K562 (cell line): ENCODE results near the gene TDG. TPM values are rescaled to one million over a fixed set of nuclear protein-coding genes. Genes with fewer than 3 reads are reported as not detected.

Experiments used
- ATAC-seq: fragments of 200-7000 bp; cut with Tn5 transposase; 3 replicates; pipeline ENCODE4 v1.9.1; 2020; ENCODE audit warnings: moderate library complexity
- BruUV-seq: library from RNA; stranded (reverse); fragments of 400-500 nt; replicated peaks from 2 replicates; lab custom pipeline; 2021; lab: Mats Ljungman, UMichigan
- CTCF ChIA-PET: fragments of 300-600 bp; formaldehyde crosslinking; extraction: SDS; loops from one replicate; lab custom pipeline; 2021; ENCODE audit warnings: low intra/inter-chr PET ratio; lab: Yijun Ruan, JAX
- POLR2A ChIA-PET: fragments of 300-600, 350-650 bp; sonication (Branson Sonifier 250); formaldehyde crosslinking; extraction: SDS; loops from one replicate; lab custom pipeline; 2021; ENCODE audit warnings: antibody characterized with exemption, inconsistent platforms; lab: Yijun Ruan, JAX
- DNase-seq, 4 experiments: peaks; one replicate each; pipeline versions ENCODE4 v3.0.0 to v3.0.0-alpha.2; 2011 to 2018; ENCODE audit warnings: low spot score in 3 of 4, mixed read lengths in 3 of 4; ENCODE audit errors: extremely low read depth in 1 of 4
- FAIRE-seq: peaks from 2 replicates; lab custom pipeline; 2011; peaks lifted over from hg19 to GRCh38; lab: Jason Lieb, UNC
- H2AFZ ChIP-seq: 2 replicates; pipeline ENCODE4 v1.6.0; 2011; ENCODE audit warnings: low read depth, low read length, control low read depth, inconsistent platforms
- H3K27ac ChIP-seq: fragments of 200-600 bp; 3 replicates; pipeline ENCODE4 v1.8.0; 2011; ENCODE audit warnings: low read depth, mild to moderate bottlenecking, control low read depth, inconsistent platforms, low read length, moderate library complexity, mixed read lengths; ENCODE audit errors: extremely low read depth
- H3K27me3 ChIP-seq, 2 experiments: fragments of 300-600 bp in 1 of 2; 2 replicates in 1 of 2; 3 replicates in 1 of 2; pipeline versions ENCODE4 v1.6.0 to v1.8.0; 2011; ENCODE audit warnings: inconsistent platforms in 2 of 2, low read length in 2 of 2, mild to moderate bottlenecking in 1 of 2, mixed read lengths in 1 of 2, moderate library complexity in 1 of 2; ENCODE audit not compliant: control insufficient read depth in 2 of 2, insufficient read depth in 2 of 2
- H3K36me3 ChIP-seq: fragments of 300-600 bp; 3 replicates; pipeline ENCODE4 v1.8.0; 2011; ENCODE audit warnings: mild to moderate bottlenecking, low read length, inconsistent platforms; ENCODE audit not compliant: control insufficient read depth, insufficient read depth
- H3K4me1 ChIP-seq, 2 experiments: fragments of 200-600 bp in 1 of 2; replicated peaks in 1 of 2; 2 replicates in 1 of 2; 3 replicates in 1 of 2; pipeline versions ENCODE4 v1.5.1 to v1.8.0; 2011; ENCODE audit warnings: inconsistent platforms in 2 of 2, low read length in 2 of 2, mild to moderate bottlenecking in 1 of 2, mixed read lengths in 1 of 2, moderate library complexity in 1 of 2; ENCODE audit not compliant: control insufficient read depth in 2 of 2, insufficient read depth in 2 of 2
- H3K4me2 ChIP-seq: 2 replicates; pipeline ENCODE4 v1.6.1; 2011; ENCODE audit warnings: low read length, control low read depth, inconsistent platforms, mixed read lengths; ENCODE audit not compliant: insufficient read depth
- H3K4me3 ChIP-seq: fragments of 200-600 bp; sonication (generic), shearing (Covaris generic); 2 replicates; pipeline ENCODE4 v1.5.1; 2016; ENCODE audit warnings: control low read depth, inconsistent platforms
- H3K79me2 ChIP-seq: fragments of 200-600 bp; 3 replicates; pipeline ENCODE4 v1.8.0; 2011; ENCODE audit warnings: low read length, inconsistent platforms; ENCODE audit not compliant: control insufficient read depth, insufficient read depth
- H3K9ac ChIP-seq, 2 experiments: 2 replicates each; pipeline versions ENCODE4 v1.6.0 to v1.6.1; 2011; ENCODE audit warnings: low read depth in 2 of 2, low read length in 2 of 2, control low read depth in 1 of 2, inconsistent platforms in 1 of 2, mild to moderate bottlenecking in 1 of 2, mixed read lengths in 1 of 2; ENCODE audit not compliant: insufficient read depth in 1 of 2
- H3K9me1 ChIP-seq: one replicate; pipeline ENCODE4 v1.6.0; 2011; ENCODE audit warnings: inconsistent platforms, mild to moderate bottlenecking, low read length, moderate library complexity; ENCODE audit not compliant: control insufficient read depth, insufficient read depth
- H3K9me3 ChIP-seq: replicated peaks from 2 replicates; pipeline ENCODE4 v1.5.1; 2011; ENCODE audit warnings: low read depth, low read length, inconsistent platforms; ENCODE audit not compliant: control insufficient read depth, insufficient read depth
- H4K20me1 ChIP-seq: replicated peaks from 2 replicates; pipeline ENCODE4 v1.6.1; 2011; ENCODE audit warnings: low read length, inconsistent platforms, mixed read lengths; ENCODE audit not compliant: control insufficient read depth, insufficient read depth
- CBFA2T2 ChIP-seq: fragments of 450-650 bp; conservative IDR thresholded peaks from 2 replicates; pipeline ENCODE4 v1.6.1; 2017; ENCODE audit warnings: mild to moderate bottlenecking
- CBFA2T3 ChIP-seq: fragments of 450-650 bp; IDR thresholded peaks from 2 replicates; pipeline ENCODE4 v1.6.1; 2017
- FOXJ3 ChIP-seq: sonication (generic); formaldehyde crosslinking; IDR thresholded peaks from 2 replicates; pipeline ENCODE4 v1.4.0; 2020; ENCODE audit warnings: mild to moderate bottlenecking, missing genetic modification reagents
- GATAD2B ChIP-seq: fragments of 450-650 bp; IDR thresholded peaks from 2 replicates; pipeline ENCODE4 v1.6.1; 2017; ENCODE audit warnings: mild to moderate bottlenecking, borderline replicate concordance
- JUND ChIP-seq, 2 experiments: IDR thresholded peaks; 2 replicates in 1 of 2; 3 replicates in 1 of 2; pipeline ENCODE4 v1.6.1; 2011; ENCODE audit warnings: borderline replicate concordance in 2 of 2, low read depth in 2 of 2, low read length in 2 of 2, improper control_type of control experiment in 1 of 2, missing biosample characterization in 1 of 2, missing genetic modification characterization in 1 of 2, missing genetic modification reagents in 1 of 2
- MNT ChIP-seq, 2 experiments: fragments of 450-650 bp; conservative IDR thresholded peaks; 2 replicates each; pipeline ENCODE4 v1.6.1; 2017; ENCODE audit warnings: mild to moderate bottlenecking in 2 of 2, moderate library complexity in 2 of 2
- NBN ChIP-seq: fragments of 450-650 bp; IDR thresholded peaks from 2 replicates; pipeline ENCODE4 v1.6.1; 2016; ENCODE audit warnings: low read depth, mild to moderate bottlenecking
- SMARCE1 ChIP-seq: fragments of 450-650 bp; IDR thresholded peaks from 2 replicates; pipeline ENCODE4 v1.7.1; 2016; ENCODE audit warnings: mild to moderate bottlenecking
- SNIP1 ChIP-seq: fragments of 450-650 bp; IDR thresholded peaks from 2 replicates; pipeline ENCODE4 v1.7.1; 2017; ENCODE audit warnings: low read depth, mild to moderate bottlenecking
- TAL1 ChIP-seq: fragments of 450-650 bp; IDR thresholded peaks from 2 replicates; pipeline ENCODE4 v1.6.1; 2016; ENCODE audit warnings: mild to moderate bottlenecking
- XRCC4 ChIP-seq: IDR thresholded peaks from one replicate; pipeline ENCODE4 v1.6.1; 2011; ENCODE audit not compliant: insufficient read depth, insufficient read length; ENCODE audit errors: extremely low read depth
- ZNF217 ChIP-seq: sonication (generic); formaldehyde crosslinking; IDR thresholded peaks from 2 replicates; pipeline ENCODE4 v1.8.0; 2022; ENCODE audit warnings: mild to moderate bottlenecking, missing genetic modification reagents
- ZNF24 ChIP-seq: fragments of 450-650 bp; IDR thresholded peaks from 2 replicates; pipeline ENCODE4 v1.6.1; 2016
- ZNF274 ChIP-seq: IDR thresholded peaks from 2 replicates; pipeline ENCODE4 v1.6.1; 2011; ENCODE audit warnings: low read depth, mild to moderate bottlenecking, low read length, moderate library complexity, borderline replicate concordance
- WGBS: fragments of 100-300 bp; shearing (Covaris generic); methylation state at CpG from one replicate; pipeline ENCODE4 v1.1.6; 2016; ENCODE audit warnings: low coverage, mixed read lengths; ENCODE audit not compliant: insufficient coverage; ENCODE audit errors: missing lambda C conversion rate; 5-methylcytosine and 5-hydroxymethylcytosine counted together
- in situ Hi-C: fragments of 300-500 bp; cut with MboI; formaldehyde crosslinking; loops from 4 replicates; pipeline ENCODE4 v1.15.0; 2018; ENCODE audit warnings: inconsistent platforms, mixed read lengths
- intact Hi-C: fragments of 100-400 bp; cut with micrococcal nuclease; formaldehyde crosslinking; loops from 2 replicates; pipeline ENCODE4 v1.14.2; 2022
- polyA plus RNA-seq, 8 experiments: library from polyadenylated mRNA; depleted of rRNA in 4 of 8; stranded (reverse) in 5 of 8; unstranded in 3 of 8; fragments of >200 nt; fragmentation: Nextera tagmentation in 2 of 8; fragmentation: Illumina TruSeq in 1 of 8; extraction: Ambion mirVana in 2 of 8; extraction: Trizol in 1 of 8; gene quantifications; 2 replicates each; pipeline versions ENCODE4 v1.2.1 to v1.2.3, GENCODE V29; 2011 to 2014; ENCODE audit warnings: inconsistent platforms in 1 of 8, missing spikeins in 1 of 8
- total RNA-seq, 7 experiments: library from RNA; depleted of rRNA in 6 of 7; stranded (reverse); fragments of >200 nt in 6 of 7; fragmentation: Illumina TruSeq in 2 of 7; extraction: Trizol in 2 of 7; gene quantifications; 2 replicates each; pipeline versions ENCODE4 v1.2.1 to v1.2.3, GENCODE V29; 2011 to 2021; ENCODE audit warnings: low replicate concordance in 1 of 7
- TF ChIP-seq, protein P1 (sequence below): sonication (generic); formaldehyde crosslinking; IDR thresholded peaks from 2 replicates; pipeline ENCODE4 v1.8.0; 2022; ENCODE audit warnings: mild to moderate bottlenecking, missing genetic modification reagents
- TF ChIP-seq, protein P2 (sequence below): fragments of 450-650 bp; IDR thresholded peaks from 2 replicates; pipeline ENCODE4 v1.6.1; 2018; ENCODE audit not compliant: partially characterized antibody
- TF ChIP-seq, protein P3 (sequence below): IDR thresholded peaks from 2 replicates; pipeline ENCODE4 v1.6.1; 2011; ENCODE audit not compliant: insufficient read length; ENCODE audit errors: extremely low read depth

TDG gene
- total and polyA plus RNA-seq, 9 of the 15 experiments (the other 6 are each of a cell fraction or from before 2014, with no cell fraction given): 37.6 to 77.2 (median 64.0) TPM

DNA sequence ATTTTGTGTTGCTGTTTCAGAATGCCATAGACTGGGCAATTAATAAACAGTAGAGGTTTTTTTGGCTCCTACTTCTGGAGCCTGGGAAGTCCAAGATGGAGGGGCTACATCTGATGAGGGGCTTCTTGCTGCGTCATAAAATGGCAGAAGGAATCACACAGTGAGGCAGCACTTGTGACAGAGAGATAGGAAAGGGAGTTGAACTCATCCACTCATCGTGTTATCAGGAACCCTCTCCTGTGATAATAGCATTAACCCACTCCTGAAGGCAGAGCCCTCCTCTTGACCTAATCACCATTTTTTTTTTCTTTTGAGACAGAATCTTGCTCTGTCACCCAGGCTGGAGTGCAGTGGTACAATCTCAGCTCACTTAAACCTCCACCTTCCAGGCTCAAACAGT lies 9.7 kb downstream of the TDG start:
- CTCF ChIA-PET: no interaction called here
- Histone ChIP-seq H2AFZ (no peak overlapping the region), H3K79me2 (peaks cover 74% of the 10 kb centered on the region), H4K20me1 (no peaks in the 10 kb centered on the region; the same call in 1 of the 2 replicates), H3K36me3 (peaks cover 67% of the 10 kb centered on the region), H3K9me1 (peaks cover 2% of the 10 kb centered on the region), H3K4me2 (peak overlapping the region; percentile 9; the same call in 1 of the 2 replicates), H3K27me3 (no peaks in the 10 kb centered on the region), H3K4me1 (peaks cover 13 to 21% of the 10 kb centered on the region in 2 experiments; a peak in 4 of 5 replicates), H3K9ac (peak overlapping the region; percentile 10 to 18; a peak in 1 of 4 replicates), H3K9me3 (no peaks in the 10 kb centered on the region), H3K4me3 (no peak overlapping the region), H3K27ac (peak overlapping the region; percentile 69)
- intact Hi-C loops: no loop called here
- DNase-seq (peak in 3 of 4 experiments; percentile 21 to 70 (median 61)), ATAC-seq (peak; percentile 75), FAIRE-seq (peak; percentile 56)
- in situ Hi-C loops: no loop called here
- POLR2A ChIA-PET: interaction anchor here (0.6 to 2.2 kb wide), 2 partner anchors 10 to 91 kb away, joined by 3 to 15 read pairs; partner anchors contain the start of gene TDG
- BruUV-seq: no TSS peak
- WGBS: 0% methylated on average over 2 of the region's 2 CpGs
- no peak for TF ChIP-seq MNT (conservative IDR thresholded peaks at IDR 0.05)
- 0 out of 2 replicates have a peak, but pooled peaks have one; percentile 28 for TF ChIP-seq SMARCE1
- TF ChIP-seq, protein P1, sequence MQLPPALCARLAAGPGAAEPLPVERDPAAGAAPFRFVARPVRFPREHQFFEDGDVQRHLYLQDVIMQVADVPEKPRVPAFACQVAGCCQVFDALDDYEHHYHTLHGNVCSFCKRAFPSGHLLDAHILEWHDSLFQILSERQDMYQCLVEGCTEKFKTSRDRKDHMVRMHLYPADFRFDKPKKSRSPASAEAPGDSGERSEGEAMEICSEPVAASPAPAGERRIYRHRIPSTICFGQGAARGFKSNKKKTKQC (CRISPR knock-in tag): no peak
- no peak for TF ChIP-seq FOXJ3
- TF ChIP-seq TAL1: peak; percentile 4; the same call in 1 of the 2 replicates
- TF ChIP-seq ZNF24: no peak
- peak; percentile 47; the same call in 1 of the 2 replicates for TF ChIP-seq CBFA2T2
- TF ChIP-seq CBFA2T3: peak; percentile 80
- no peak for TF ChIP-seq NBN
- TF ChIP-seq ZNF274: no peak
- TF ChIP-seq, protein P2, sequence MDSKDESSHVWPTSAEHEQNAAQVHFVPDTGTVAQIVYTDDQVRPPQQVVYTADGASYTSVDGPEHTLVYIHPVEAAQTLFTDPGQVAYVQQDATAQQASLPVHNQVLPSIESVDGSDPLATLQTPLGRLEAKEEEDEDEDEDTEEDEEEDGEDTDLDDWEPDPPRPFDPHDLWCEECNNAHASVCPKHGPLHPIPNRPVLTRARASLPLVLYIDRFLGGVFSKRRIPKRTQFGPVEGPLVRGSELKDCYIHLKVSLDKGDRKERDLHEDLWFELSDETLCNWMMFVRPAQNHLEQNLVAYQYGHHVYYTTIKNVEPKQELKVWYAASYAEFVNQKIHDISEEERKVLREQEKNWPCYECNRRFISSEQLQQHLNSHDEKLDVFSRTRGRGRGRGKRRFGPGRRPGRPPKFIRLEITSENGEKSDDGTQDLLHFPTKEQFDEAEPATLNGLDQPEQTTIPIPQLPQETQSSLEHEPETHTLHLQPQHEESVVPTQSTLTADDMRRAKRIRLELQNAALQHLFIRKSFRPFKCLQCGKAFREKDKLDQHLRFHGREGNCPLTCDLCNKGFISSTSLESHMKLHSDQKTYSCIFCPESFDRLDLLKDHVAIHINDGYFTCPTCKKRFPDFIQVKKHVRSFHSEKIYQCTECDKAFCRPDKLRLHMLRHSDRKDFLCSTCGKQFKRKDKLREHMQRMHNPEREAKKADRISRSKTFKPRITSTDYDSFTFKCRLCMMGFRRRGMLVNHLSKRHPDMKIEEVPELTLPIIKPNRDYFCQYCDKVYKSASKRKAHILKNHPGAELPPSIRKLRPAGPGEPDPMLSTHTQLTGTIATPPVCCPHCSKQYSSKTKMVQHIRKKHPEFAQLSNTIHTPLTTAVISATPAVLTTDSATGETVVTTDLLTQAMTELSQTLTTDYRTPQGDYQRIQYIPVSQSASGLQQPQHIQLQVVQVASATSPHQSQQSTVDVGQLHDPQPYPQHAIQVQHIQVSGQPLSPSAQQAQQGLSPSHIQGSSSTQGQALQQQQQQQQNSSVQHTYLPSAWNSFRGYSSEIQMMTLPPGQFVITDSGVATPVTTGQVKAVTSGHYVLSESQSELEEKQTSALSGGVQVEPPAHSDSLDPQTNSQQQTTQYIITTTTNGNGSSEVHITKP: peak; percentile 83
- TF ChIP-seq, protein P3, sequence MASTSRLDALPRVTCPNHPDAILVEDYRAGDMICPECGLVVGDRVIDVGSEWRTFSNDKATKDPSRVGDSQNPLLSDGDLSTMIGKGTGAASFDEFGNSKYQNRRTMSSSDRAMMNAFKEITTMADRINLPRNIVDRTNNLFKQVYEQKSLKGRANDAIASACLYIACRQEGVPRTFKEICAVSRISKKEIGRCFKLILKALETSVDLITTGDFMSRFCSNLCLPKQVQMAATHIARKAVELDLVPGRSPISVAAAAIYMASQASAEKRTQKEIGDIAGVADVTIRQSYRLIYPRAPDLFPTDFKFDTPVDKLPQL: no peak
- TF ChIP-seq GATAD2B: 0 out of 2 replicates have a peak, but pooled peaks have one; percentile 30
- no peak for TF ChIP-seq ZNF217 (CRISPR knock-in tag)
- no peak for TF ChIP-seq XRCC4
- TF ChIP-seq JUND (IDR thresholded peaks at IDR 0.05; ENCODE audit: borderline replicate concordance, low read depth, low read length): peak; percentile 48; the same call in 1 of the 2 replicates
- peak; percentile 30; the same call in 1 of the 3 replicates for TF ChIP-seq JUND (tag; IDR thresholded peaks at IDR 0.05; ENCODE audit: borderline replicate concordance, low read depth, low read length)
- TF ChIP-seq SNIP1: no peak
